Measurements from ENCODE around the gene ZFR.

DNA sequence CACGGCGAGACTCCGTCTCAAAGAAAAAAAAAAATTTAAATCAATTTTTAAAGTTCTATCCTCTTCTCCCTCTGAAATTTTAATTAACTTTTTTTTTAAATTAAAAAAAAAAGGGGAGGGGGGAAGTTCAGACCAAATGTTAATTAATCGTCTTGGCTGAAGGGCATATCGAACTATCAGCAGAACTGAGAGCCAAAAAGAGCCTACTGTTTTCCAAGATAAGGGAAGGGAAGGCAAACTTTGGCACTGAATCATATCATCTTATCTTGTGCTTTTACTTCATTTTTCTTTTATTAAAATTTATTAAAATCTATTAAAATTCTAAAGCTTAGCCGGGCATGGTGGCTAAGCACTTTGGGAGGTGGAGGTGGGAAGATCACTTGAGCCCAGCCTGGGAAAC is 85.9 kb downstream of the ZFR start:
- no peak for TF ChIP-seq CTCF (IDR thresholded peaks at IDR 0.05)
- TF ChIP-seq, protein P1, sequence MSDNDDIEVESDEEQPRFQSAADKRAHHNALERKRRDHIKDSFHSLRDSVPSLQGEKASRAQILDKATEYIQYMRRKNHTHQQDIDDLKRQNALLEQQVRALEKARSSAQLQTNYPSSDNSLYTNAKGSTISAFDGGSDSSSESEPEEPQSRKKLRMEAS (IDR thresholded peaks at IDR 0.05): no peak
- TF ChIP-seq MAFK (IDR thresholded peaks at IDR 0.05; ENCODE audit: partially characterized antibody): no peak
- no peak for TF ChIP-seq POLR2A (IDR thresholded peaks at IDR 0.05; ENCODE audit: low read length)
- TF ChIP-seq SMC3 (IDR thresholded peaks at IDR 0.05): no peak
- no peak for TF ChIP-seq RAD21 (conservative IDR thresholded peaks at IDR 0.05 in 1 of 2, IDR thresholded peaks at IDR 0.05 in 1 of 2)
- no peak for TF ChIP-seq E2F6 (IDR thresholded peaks at IDR 0.05; ENCODE audit: borderline replicate concordance, low read depth)
- TF ChIP-seq EP300 (IDR thresholded peaks at IDR 0.05): no peak
- no peak for TF ChIP-seq NFE2L2 (conservative IDR thresholded peaks at IDR 0.05; ENCODE audit: low read length)

All from A549 (cell line).